Colonic mucosa (tissue), 4 donors: ENCODE measurements around the gene CSMD2. TPM values are rescaled to one million over a fixed set of nuclear protein-coding genes. Genes with fewer than 3 reads are reported as not detected.

ENCODE experiments used
- DNase-seq: peaks from one replicate; pipeline ENCODE4 v3.0.0-alpha.2; 2020
- H3K27ac ChIP-seq: fragments of 200-600 bp; one replicate; pipeline ENCODE4 v1.8.0; 2021
- H3K27me3 ChIP-seq: fragments of 200-600 bp; one replicate; pipeline ENCODE4 v1.8.0; 2021
- H3K36me3 ChIP-seq: fragments of 200-600 bp; one replicate; pipeline ENCODE4 v1.8.0; 2021
- H3K4me1 ChIP-seq: fragments of 200-600 bp; one replicate; pipeline ENCODE4 v1.8.0; 2021; ENCODE audit warnings: mild to moderate bottlenecking
- H3K4me3 ChIP-seq: fragments of 200-600 bp; one replicate; pipeline ENCODE4 v1.8.0; 2021
- H3K9ac ChIP-seq, 2 donors: one replicate each; pipeline ENCODE4 v1.7.0; 2013; ENCODE audit warnings: control low read depth in 2 of 2, low read depth in 2 of 2, low read length in 2 of 2
- H3K9me3 ChIP-seq: fragments of 200-600 bp; one replicate; pipeline ENCODE4 v1.8.0; 2021
- CTCF ChIP-seq: fragments of 200-600 bp; IDR thresholded peaks from one replicate; pipeline ENCODE4 v1.8.0; 2022; ENCODE audit warnings: antibody characterized with exemption, mild to moderate bottlenecking
- intact Hi-C: fragments of 100-400 bp; cut with DNase I; formaldehyde crosslinking; loops from one replicate; pipeline ENCODE4 v1.14.1; 2022
- total RNA-seq, 2 donors: library from RNA; stranded (reverse); fragmentation: NEBNext Ultra II Directional in 1 of 2; extraction: Animal tissue kit (Norgen Biotek cat#: 25700) in 1 of 2; gene quantifications; one replicate each; pipeline ENCODE4 v1.2.1, GENCODE V29; 2021
- donor health status: healthy.
- donor health status: DM: no; HTN: no; CAD: no.
- donor health status: DM: no; HTN: no; CAD: no.

Gene CSMD2
- total RNA-seq, 2 donors from 2014 or later = 0.05 to 0.10 TPM

DNA sequence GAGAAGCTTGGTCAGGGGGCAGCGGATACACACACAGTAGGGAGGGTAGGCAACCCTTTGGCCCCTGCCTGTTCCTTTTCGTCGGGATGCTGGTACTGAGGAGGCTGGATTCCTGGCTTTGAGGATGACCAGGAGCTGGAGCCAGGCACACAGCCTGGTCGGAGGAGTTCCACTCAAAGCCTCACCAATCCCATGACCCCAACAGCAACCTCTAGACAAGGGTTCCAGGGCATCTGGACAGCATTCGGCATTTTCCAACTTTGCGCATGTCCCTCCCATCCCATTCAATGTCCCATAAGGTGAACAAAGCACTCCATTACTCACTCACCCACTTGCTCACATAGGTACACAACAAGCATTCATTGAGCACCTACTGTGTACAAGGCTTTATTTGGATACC lies 343.7 kb downstream of the CSMD2 start:
- Histone ChIP-seq H3K9me3 (no peaks in the 10 kb centered on the region), H3K36me3 (no peaks in the 10 kb centered on the region), H3K9ac (no peak overlapping the region), H3K27me3 (no peaks in the 10 kb centered on the region), H3K27ac (no peak overlapping the region), H3K4me1 (no peaks in the 10 kb centered on the region), H3K4me3 (no peak overlapping the region)
- intact Hi-C loops = no loop called here
- no peak for DNase-seq
- TF ChIP-seq CTCF = no peak

DNA sequence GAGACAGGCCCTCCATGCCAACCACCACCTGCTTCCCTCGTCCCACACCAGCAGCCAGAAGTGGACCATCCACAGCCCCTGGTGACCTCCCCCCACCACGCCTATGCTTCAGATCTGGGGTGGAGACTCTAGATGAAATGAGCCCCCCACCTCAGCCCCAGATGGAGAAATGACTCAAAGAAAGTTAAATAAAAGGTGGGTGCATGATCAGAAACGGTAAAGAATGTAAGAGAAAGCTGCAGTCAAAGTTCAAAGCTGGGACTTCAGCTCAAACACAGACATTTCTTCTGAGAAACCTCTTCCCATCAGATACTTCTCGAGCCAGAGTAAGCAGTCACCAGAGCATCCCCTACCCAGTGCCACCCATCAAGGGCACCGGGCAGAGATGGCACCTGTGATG lies 344.2 kb downstream of the CSMD2 start:
- intact Hi-C loops = no loop called here
- TF ChIP-seq CTCF = no peak
- Histone ChIP-seq H3K9me3 (no peaks in the 10 kb centered on the region), H3K36me3 (no peaks in the 10 kb centered on the region), H3K4me3 (no peak overlapping the region), H3K4me1 (no peaks in the 10 kb centered on the region), H3K9ac (no peak overlapping the region), H3K27me3 (no peaks in the 10 kb centered on the region), H3K27ac (no peak overlapping the region)
- no peak for DNase-seq

GRCh38 chr1:33819913-33820311 lies 345.1 kb downstream of the CSMD2 start:
- no peak overlapping the region for H3K4me3 ChIP-seq
- no peak overlapping the region for H3K27ac ChIP-seq
- no peak for DNase-seq
- H3K9me3 ChIP-seq = no peaks in the 10 kb centered on the region
- no peaks in the 10 kb centered on the region for H3K36me3 ChIP-seq
- no peaks in the 10 kb centered on the region for H3K4me1 ChIP-seq
- intact Hi-C loops = no loop called here
- H3K27me3 ChIP-seq = no peaks in the 10 kb centered on the region
- no peak for TF ChIP-seq CTCF
- H3K9ac ChIP-seq = no peak overlapping the region

DNA sequence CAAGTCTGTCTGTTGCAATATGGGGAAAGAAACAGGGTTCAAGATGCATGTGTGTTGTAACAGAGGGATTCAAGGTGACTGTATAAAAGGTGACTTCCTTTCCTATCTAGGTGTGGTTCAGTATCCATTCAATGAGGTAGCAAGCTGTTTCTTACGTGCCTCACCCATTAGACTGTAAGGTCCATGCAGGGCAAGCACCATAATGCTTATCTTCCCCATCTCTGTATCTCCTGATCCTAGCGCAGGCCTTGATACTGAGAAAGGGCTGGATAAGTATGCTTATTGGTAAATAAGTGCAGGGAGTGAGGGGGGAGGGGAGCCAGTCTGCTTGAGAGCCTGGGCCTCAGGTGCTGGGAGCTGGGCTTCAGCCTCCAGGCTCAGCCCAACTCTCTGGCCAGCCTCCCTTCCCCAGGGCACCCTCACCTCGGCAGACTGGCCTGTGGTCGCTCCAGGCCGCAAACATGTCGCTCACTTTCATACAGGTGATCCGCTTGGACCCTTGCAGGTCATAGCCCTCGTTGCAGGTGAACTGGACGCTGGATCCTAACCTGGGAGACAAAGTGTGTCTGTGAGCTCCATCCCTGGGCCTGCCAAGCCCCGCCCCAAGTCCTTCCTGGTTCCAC lies 345.6 kb downstream of the CSMD2 start:
- Histone ChIP-seq H3K27me3 (no peaks in the 10 kb centered on the region), H3K27ac (no peak overlapping the region), H3K36me3 (no peaks in the 10 kb centered on the region), H3K9me3 (no peaks in the 10 kb centered on the region), H3K4me1 (no peaks in the 10 kb centered on the region), H3K9ac (no peak overlapping the region), H3K4me3 (no peak overlapping the region)
- intact Hi-C loops = no loop called here
- TF ChIP-seq CTCF = no peak
- DNase-seq = no peak

- no peak overlapping the region for H3K9ac ChIP-seq
- H3K4me3 ChIP-seq = no peak overlapping the region
- no peaks in the 10 kb centered on the region for H3K36me3 ChIP-seq
- H3K27ac ChIP-seq = no peak overlapping the region
- H3K9me3 ChIP-seq = no peaks in the 10 kb centered on the region
- H3K4me1 ChIP-seq = no peaks in the 10 kb centered on the region
- no peaks in the 10 kb centered on the region for H3K27me3 ChIP-seq
- intact Hi-C loops = no loop called here
- TF ChIP-seq CTCF = no peak
- no peak for DNase-seq
Observed at GRCh38 chr1:33818071-33818470, 347.0 kb downstream of the CSMD2 start.
